Activated naive CD4-positive, alpha-beta T cell treated with anti-CD3 and anti-CD28 coated beads, Interleukin-2, amount 50 U/mL, for 24 hours (primary cell): Measurements from ENCODE around the gene CPT1C.
"Not testable (repeated sequence)": the region's sequence is repeated elsewhere in the genome, so short reads cannot be mapped to it uniquely, and the experiment has no call there.

Source experiments
- H3K27ac Mint-ChIP-seq: one replicate; pipeline ENCODE4 v1.8.0; 2021; ENCODE audit warnings: mild to moderate bottlenecking, mixed read lengths
- H3K27me3 Mint-ChIP-seq: one replicate; pipeline ENCODE4 v1.8.0; 2021; ENCODE audit warnings: mixed read lengths
- H3K36me3 Mint-ChIP-seq: one replicate; pipeline ENCODE4 v1.8.0; 2021; ENCODE audit warnings: mixed read lengths
- H3K4me1 Mint-ChIP-seq: one replicate; pipeline ENCODE4 v1.8.0; 2021; ENCODE audit warnings: mixed read lengths
- H3K4me3 Mint-ChIP-seq: one replicate; pipeline ENCODE4 v1.8.0; 2021; ENCODE audit warnings: mild to moderate bottlenecking, mixed read lengths
- H3K9me3 Mint-ChIP-seq: one replicate; pipeline ENCODE4 v1.8.0; 2021; ENCODE audit warnings: mixed read lengths

The CPT1C gene

GRCh38 chr19:49704888-49705642, 14.1 kb downstream of the CPT1C start:
- no peak overlapping the region for H3K4me3 Mint-ChIP-seq
- no peaks in the 10 kb centered on the region for H3K36me3 Mint-ChIP-seq
- H3K9me3 Mint-ChIP-seq = no peaks in the 10 kb centered on the region
- H3K27me3 Mint-ChIP-seq = no peaks in the 10 kb centered on the region
- H3K4me1 Mint-ChIP-seq = no peaks in the 10 kb centered on the region
- no peak overlapping the region for H3K27ac Mint-ChIP-seq

GRCh38 chr19:49705919-49706318, 15.0 kb downstream of the CPT1C start:
- Mint-ChIP-seq H3K4me3 (no peak overlapping the region), H3K9me3 (no peaks in the 10 kb centered on the region), H3K27me3 (no peaks in the 10 kb centered on the region), H3K36me3 (no peaks in the 10 kb centered on the region), H3K4me1 (no peaks in the 10 kb centered on the region), H3K27ac (no peak overlapping the region)

DNA sequence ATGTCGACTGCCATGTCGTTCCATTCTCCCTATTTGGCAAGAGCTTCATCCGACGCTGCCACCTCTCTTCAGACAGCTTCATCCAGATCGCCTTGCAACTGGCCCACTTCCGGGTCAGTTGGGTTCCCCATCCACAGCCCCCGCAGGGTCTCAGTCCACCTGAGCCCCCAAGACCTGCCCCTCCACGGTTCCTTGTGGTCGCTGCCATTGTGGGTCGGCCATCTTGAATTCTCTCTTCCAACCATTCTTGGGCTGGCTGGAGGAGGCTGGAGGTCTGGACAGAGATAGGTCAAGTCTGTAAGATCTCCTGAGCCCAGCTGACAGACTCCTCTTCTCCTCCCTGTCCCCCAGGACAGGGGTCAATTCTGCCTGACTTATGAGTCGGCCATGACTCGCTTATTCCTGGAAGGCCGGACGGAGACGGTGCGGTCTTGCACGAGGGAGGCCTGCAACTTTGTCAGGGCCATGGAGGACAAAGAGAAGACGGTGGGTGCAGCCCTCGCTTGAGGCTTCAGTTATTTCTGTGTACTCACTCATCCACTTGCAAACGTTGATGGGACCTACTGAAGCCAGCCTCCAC, 19.5 kb downstream of the CPT1C start:
- Mint-ChIP-seq H3K4me3 (no peak overlapping the region), H3K27ac (no peak overlapping the region), H3K36me3 (no peaks in the 10 kb centered on the region), H3K9me3 (no peaks in the 10 kb centered on the region), H3K27me3 (no peaks in the 10 kb centered on the region), H3K4me1 (no peaks in the 10 kb centered on the region)

GRCh38 chr19:49712397-49712859, 21.5 kb downstream of the CPT1C start:
- no peak overlapping the region for H3K27ac Mint-ChIP-seq
- no peaks in the 10 kb centered on the region for H3K36me3 Mint-ChIP-seq
- H3K9me3 Mint-ChIP-seq = no peaks in the 10 kb centered on the region
- H3K4me1 Mint-ChIP-seq = peaks cover 6% of the 10 kb centered on the region
- H3K27me3 Mint-ChIP-seq = no peaks in the 10 kb centered on the region
- H3K4me3 Mint-ChIP-seq = no peak overlapping the region

DNA sequence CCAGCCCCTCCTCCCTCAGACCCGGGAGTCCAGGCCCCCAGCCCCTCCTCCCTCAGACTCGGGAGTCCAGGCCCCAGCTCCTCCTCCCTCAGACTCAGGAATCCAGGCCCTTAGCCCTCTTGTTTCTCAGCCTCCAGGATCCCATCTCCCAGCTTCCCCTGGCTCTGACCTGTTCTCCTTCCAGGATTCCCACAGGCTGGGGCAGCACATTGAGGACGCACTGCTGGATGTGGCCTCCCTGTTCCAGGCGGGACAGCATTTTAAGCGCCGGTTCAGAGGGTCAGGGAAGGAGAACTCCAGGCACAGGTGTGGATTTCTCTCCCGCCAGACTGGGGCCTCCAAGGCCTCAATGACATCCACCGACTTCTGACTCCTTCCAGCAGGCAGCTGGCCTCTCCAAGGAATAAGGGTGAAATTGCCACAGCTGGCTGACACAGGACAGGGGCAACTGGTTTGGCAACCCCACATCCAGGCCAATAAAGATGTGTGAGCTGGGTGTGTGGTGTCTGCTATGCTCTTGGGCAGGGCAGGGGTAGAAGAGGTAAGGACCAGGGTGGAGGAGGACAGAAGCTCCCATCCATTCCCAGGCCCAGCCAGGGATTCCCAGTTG, 22.4 kb downstream of the CPT1C start:
- Mint-ChIP-seq H3K27ac (no peak overlapping the region), H3K9me3 (no peaks in the 10 kb centered on the region), H3K4me3 (no peak overlapping the region), H3K27me3 (no peaks in the 10 kb centered on the region), H3K4me1 (peaks cover 9% of the 10 kb centered on the region), H3K36me3 (no peaks in the 10 kb centered on the region)

DNA sequence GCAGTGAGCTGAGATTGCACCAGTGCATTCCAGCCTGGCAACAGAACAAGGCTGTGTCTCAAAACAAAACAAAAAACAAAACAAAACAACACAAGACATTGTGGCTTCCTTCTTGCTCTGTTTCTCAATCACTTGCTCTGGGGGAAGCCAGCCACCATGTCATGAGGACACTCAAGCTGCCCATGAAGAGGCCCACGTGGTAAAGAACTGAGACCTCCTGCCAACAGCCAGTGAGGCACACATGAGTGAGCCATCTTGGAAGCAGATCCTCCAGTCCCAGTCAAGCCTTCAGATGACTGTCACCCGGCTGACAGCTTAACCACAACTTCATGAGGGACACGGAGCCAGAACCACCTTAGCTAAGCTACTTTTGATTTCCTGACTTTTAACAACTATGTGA, 25.2 kb downstream of the CPT1C start:
- H3K27ac Mint-ChIP-seq = peak overlapping the region; percentile 46
- H3K4me3 Mint-ChIP-seq = no peak overlapping the region
- no peaks in the 10 kb centered on the region for H3K27me3 Mint-ChIP-seq

DNA sequence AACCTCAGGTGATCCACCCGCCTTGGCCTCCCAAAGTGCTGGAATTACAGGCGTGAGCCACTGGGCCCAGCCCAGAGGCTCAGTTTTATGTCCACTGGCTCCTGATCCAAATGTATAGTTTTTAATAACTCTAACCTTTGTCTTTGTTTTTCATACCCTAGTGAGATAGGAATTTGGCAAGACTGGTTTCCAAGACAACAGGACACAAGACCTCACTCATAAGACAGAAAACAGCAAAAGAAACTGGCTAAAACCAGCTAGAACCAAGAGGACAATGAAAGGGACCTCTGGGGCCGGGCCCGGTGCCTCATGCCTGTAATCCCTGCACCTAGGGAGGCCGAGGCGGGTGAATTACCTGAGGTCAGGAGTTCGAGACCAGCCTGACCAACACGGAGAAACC, 27.6 kb downstream of the CPT1C start:
- Mint-ChIP-seq H3K4me3 (peak overlapping the region; percentile 69), H3K9me3 (no peaks in the 10 kb centered on the region), H3K27me3 (no peaks in the 10 kb centered on the region), H3K27ac (peak overlapping the region; percentile 35), H3K36me3 (peaks cover 3% of the 10 kb centered on the region), H3K4me1 (peaks cover 16% of the 10 kb centered on the region)

More for the DNA sequence above, 25.2 kb downstream of the CPT1C start:
- no peaks in the 10 kb centered on the region for H3K9me3 Mint-ChIP-seq
- H3K4me1 Mint-ChIP-seq = peaks cover 13% of the 10 kb centered on the region
- no peaks in the 10 kb centered on the region for H3K36me3 Mint-ChIP-seq

- no peaks in the 10 kb centered on the region for H3K27me3 Mint-ChIP-seq
- no peaks in the 10 kb centered on the region for H3K9me3 Mint-ChIP-seq
- H3K4me3 Mint-ChIP-seq = peak overlapping the region; percentile 69
- peaks cover 3% of the 10 kb centered on the region for H3K36me3 Mint-ChIP-seq
- H3K4me1 Mint-ChIP-seq = peaks cover 16% of the 10 kb centered on the region
- H3K27ac Mint-ChIP-seq = no peak overlapping the region
These were observed 28.1 kb downstream of the CPT1C start for GRCh38 chr19:49718991-49719390.

- H3K4me3 Mint-ChIP-seq = peak overlapping the region; percentile 69
- H3K4me1 Mint-ChIP-seq = peaks cover 16% of the 10 kb centered on the region
- not testable (repeated sequence) for H3K9me3 Mint-ChIP-seq, H3K27ac Mint-ChIP-seq, H3K27me3 Mint-ChIP-seq, H3K36me3 Mint-ChIP-seq
These were observed 28.5 kb downstream of the CPT1C start for GRCh38 chr19:49719420-49719819.

GRCh38 chr19:49727217-49728030, 36.5 kb downstream of the CPT1C start:
- no peak overlapping the region for H3K4me3 Mint-ChIP-seq
- no peak overlapping the region for H3K27ac Mint-ChIP-seq
- no peaks in the 10 kb centered on the region for H3K27me3 Mint-ChIP-seq
- peaks cover 3% of the 10 kb centered on the region for H3K4me1 Mint-ChIP-seq
- peaks cover 14% of the 10 kb centered on the region for H3K36me3 Mint-ChIP-seq
- no peaks in the 10 kb centered on the region for H3K9me3 Mint-ChIP-seq

GRCh38 chr19:49730166-49730565, 39.2 kb downstream of the CPT1C start:
- peaks cover 7% of the 10 kb centered on the region for H3K36me3 Mint-ChIP-seq

DNA sequence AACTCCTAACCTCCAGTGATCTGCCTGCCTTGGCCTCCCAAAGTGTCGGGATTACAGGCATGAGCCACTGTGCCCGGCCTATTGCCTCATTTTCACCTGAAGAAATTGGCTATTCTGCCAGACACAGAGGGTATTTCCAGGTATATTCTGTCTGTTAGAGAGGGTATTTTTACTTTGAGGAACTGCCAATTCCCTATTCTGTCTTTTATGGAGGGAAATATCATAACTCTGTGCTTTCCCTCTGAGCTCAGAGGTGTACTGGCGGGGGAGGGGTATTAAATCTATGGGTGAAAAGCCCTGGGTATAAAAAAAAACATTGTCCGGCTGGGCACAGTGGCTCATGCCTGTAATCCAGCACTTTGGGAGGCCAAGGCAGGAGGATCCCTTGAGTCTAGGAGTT, 47.4 kb downstream of the CPT1C start:
- H3K27me3 Mint-ChIP-seq = no peaks in the 10 kb centered on the region
- no peaks in the 10 kb centered on the region for H3K36me3 Mint-ChIP-seq
- no peaks in the 10 kb centered on the region for H3K9me3 Mint-ChIP-seq
- no peak overlapping the region for H3K4me3 Mint-ChIP-seq
- H3K27ac Mint-ChIP-seq = no peak overlapping the region
- peaks cover 4% of the 10 kb centered on the region for H3K4me1 Mint-ChIP-seq

More at GRCh38 chr19:49730166-49730565, 39.2 kb downstream of the CPT1C start:
- Mint-ChIP-seq H3K27ac (no peak overlapping the region), H3K9me3 (no peaks in the 10 kb centered on the region), H3K4me3 (no peak overlapping the region), H3K4me1 (no peaks in the 10 kb centered on the region), H3K27me3 (no peaks in the 10 kb centered on the region)

- Mint-ChIP-seq H3K27ac (no peak overlapping the region), H3K4me3 (no peak overlapping the region), H3K27me3 (no peaks in the 10 kb centered on the region), H3K9me3 (no peaks in the 10 kb centered on the region), H3K4me1 (peaks cover 4% of the 10 kb centered on the region), H3K36me3 (no peaks in the 10 kb centered on the region)
These were observed 48.2 kb downstream of the CPT1C start for GRCh38 chr19:49739098-49739497.

DNA sequence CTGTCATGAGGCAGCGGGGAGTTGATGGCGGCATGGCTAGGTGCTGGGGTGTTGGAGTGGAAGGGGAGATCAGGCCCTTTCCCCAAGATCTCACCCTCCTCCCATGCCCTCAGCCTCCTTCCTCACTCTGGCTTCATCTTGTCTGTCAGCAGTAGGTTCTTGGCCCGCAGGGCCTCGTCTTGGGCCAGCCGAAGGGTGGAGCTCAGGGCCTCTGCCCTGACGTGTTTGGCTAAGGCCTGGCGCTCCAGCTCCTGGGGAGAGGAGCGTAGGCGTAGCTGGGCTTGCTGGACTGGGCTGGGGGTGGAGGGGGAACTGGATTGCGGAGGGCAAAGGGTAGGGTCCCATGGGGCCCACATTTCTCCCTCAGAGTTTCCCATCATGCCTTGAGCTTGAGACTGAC, 49.0 kb downstream of the CPT1C start:
- no peak overlapping the region for H3K27ac Mint-ChIP-seq
- no peak overlapping the region for H3K4me3 Mint-ChIP-seq
- H3K27me3 Mint-ChIP-seq = no peaks in the 10 kb centered on the region
- H3K36me3 Mint-ChIP-seq = no peaks in the 10 kb centered on the region
- peaks cover 4% of the 10 kb centered on the region for H3K4me1 Mint-ChIP-seq
- H3K9me3 Mint-ChIP-seq = no peaks in the 10 kb centered on the region

DNA sequence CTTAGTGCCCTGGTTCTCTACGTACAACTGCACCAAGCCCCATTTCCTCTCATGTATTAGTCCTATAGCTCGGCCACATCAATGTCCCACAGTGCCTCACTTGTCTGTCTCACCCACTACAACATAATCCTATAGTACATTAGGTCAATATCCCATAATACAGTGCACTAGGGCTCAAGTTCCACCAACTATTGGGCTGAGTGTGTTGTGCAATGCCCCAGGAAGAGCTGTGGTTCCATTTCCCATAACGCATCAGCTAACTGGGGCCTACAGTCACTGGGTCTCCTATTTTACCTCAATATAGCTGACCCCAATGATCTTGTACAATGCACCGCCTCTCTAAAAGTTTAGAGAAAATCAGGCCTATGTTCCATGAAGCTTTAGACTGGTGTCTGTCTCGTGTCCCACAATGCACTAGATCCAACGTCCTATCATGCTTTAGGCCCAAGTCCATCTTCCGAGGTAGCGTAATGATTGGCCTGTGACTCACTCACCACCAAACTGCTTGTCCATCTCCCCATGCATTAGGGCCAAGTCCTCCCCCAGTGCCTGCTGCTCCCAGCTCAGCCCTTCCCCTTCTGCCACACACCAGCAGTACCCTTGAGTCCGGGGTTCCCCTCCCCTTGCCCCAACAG, 50.4 kb downstream of the CPT1C start:
- no peak overlapping the region for H3K4me3 Mint-ChIP-seq
- no peaks in the 10 kb centered on the region for H3K9me3 Mint-ChIP-seq
- no peak overlapping the region for H3K27ac Mint-ChIP-seq
- H3K27me3 Mint-ChIP-seq = no peaks in the 10 kb centered on the region
- H3K4me1 Mint-ChIP-seq = peaks cover 4% of the 10 kb centered on the region
- H3K36me3 Mint-ChIP-seq = no peaks in the 10 kb centered on the region
